ENCODE results near the gene LPAR1.
"Not testable (repeated sequence)": the region's sequence is repeated elsewhere in the genome, so short reads cannot be mapped to it uniquely, and the experiment has no call there.

LPAR1 gene, protein sequence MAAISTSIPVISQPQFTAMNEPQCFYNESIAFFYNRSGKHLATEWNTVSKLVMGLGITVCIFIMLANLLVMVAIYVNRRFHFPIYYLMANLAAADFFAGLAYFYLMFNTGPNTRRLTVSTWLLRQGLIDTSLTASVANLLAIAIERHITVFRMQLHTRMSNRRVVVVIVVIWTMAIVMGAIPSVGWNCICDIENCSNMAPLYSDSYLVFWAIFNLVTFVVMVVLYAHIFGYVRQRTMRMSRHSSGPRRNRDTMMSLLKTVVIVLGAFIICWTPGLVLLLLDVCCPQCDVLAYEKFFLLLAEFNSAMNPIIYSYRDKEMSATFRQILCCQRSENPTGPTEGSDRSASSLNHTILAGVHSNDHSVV

GRCh38 chr9:111038331-111039230 is at the start of gene LPAR1:
LPAR1 (minus strand) TSS chr9:111038470; CDS start chr9:110972117, 66,353 bp downstream.
- peak; percentile 54 for DNase-seq

- no peak for DNase-seq
Measured at GRCh38 chr9:111078391-111079038, 40.2 kb upstream of the LPAR1 start.

DNA sequence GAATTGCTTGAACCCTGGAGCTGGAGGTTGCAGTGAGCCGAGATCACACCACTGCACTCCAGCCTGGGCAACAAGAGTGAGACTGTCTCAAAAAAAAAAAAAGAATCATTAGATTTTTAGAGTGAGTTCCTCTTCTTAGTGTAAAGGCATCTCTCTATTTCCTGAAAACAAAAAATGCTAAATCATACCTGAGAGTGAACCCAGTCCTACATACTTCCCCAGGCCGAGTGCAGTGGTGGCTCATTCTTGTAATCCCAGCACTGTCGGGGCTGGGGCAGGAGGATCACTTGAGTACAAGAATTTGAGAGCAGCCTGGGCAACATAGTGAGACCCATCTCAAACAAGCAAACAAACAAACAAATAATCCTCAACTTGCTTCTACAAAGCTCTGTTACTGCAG is 38.2 kb upstream of the LPAR1 start:
- DNase-seq, result no peak

DNA sequence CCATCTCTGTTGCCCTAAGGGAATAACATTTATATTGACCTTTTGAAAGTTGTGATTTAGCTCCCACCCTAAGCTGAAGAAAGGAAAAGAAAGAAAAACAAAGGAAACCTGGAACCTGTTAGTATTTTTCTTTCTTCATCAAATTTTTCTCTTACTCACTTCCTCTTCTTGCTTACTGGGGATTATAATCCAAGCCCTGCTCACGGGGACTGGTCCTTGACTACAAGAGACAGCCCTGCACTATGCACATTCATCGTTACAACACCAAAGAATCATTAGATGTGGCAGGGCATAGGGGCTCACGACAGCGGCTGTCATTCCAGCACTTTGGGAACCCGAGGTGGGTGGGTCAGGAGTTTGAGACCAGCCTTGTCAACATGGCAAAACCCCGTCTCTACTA is 37.8 kb upstream of the LPAR1 start:
- DNase-seq, result no peak

DNA sequence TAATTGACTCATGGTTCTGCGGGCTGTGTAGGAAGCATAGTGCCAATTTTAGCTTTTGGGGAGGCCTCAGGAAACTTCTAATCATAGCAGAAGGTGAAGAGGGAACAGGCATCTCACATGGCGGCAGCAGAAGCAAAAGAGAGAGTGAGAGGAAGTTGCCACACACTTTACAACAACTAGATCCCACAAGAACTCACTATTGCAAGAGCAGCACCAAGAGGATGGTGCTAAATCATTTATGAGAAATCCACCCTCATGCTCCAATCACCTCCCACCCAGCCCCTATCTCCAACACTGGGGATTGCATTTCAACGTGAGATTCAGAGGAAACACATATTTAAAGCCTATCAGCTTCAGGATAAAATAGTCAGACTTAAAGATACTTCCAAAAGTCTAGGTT is 36.1 kb upstream of the LPAR1 start:
- DNase-seq, result no peak

DNA sequence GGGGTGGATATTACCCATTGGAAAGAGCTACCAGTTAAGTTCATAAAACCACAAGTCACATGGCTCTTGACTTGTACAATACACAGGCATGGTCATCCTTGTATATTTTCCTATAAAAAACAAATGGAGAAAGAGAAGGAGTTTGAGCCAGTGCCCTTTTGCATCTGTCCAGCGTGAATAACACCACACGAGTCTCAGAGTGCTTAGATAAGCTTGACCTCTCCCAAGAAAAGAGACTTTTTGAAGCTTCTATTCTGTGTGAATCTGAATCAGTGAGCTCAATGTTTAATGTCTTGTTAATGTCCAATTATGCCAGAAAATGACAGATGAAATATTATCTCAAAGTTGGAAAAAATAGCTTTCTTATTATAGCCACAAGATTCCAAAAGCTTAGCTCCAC is 30.9 kb upstream of the LPAR1 start:
- no peak for DNase-seq

GRCh38 chr9:111068771-111069170 is 30.5 kb upstream of the LPAR1 start:
- DNase-seq, result no peak

DNA sequence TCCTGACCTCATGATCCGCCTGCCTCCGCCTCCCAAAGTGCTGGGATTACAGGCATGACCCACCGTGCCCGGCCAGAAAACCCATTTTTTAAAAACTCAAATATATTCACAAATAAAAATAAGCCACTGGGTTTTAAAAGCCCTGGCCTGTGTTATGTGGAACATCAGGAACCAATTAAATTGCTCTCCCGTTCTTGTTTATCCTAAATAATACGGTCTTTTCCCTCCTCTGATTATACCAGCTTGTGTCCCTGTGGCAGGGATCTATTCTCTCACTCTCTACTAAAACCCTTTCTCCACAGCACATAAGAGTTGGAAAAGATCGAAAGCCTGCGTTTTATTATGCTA is 30.1 kb upstream of the LPAR1 start:
- DNase-seq, result no peak

GRCh38 chr9:111066468-111066867 is 28.2 kb upstream of the LPAR1 start:
- no peak for DNase-seq

- DNase-seq, result no peak
Measured at GRCh38 chr9:111065414-111065813, 27.1 kb upstream of the LPAR1 start.

DNA sequence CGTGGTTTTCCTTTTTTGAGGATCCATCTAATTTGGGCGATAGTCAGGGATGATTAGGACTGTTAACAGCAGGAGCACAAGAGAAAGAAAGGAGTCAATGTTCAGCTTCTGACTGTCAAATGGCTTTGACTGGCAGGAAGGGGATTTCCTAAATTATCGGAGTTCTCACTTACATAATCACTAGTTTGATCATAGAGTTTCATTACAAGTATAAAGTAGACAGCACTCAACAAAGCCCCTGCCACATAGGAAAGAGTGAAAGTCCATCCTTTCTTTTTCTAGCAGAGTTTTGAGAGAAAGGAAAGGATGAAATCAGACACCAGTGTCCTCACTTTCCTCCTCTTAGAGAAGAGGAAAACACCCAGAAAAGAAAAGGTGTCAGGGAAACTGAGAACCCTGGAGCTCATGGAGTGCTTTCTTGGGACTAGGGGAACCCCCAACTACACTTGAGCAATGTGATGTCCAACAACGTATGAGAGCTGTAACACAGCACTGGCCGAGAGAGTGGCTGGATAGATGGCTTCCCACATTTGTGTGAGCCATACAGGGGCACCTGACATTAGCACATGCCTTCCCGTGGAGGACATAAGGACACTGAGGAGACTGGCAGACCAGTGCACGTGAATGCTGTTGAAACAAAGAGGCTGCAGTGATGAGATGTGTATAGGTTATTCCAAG is 26.0 kb upstream of the LPAR1 start:
- no peak for DNase-seq

DNA sequence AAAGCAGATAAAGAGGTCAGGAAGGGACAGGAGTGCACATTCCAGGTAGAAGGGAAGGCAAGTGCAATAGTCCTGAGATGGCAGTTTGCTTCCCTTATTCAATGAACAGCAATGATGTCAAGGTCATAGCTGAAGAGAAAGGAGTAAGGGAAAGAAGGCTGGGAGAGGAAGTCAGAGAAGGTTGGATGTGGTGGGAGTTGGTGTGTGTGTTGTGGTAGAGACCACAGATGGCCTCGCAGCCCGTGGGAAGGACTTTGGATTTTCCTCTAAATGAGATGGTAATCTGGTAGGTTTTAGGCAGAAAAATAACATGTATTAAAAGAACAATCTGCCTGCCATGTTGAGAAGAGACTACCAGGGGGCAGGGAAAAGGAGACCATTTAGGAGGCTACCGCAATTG is 25.1 kb upstream of the LPAR1 start:
- no peak for DNase-seq

GRCh38 chr9:111058166-111058565 is 19.9 kb upstream of the LPAR1 start:
- no peak for DNase-seq

- no peak for DNase-seq
Measured at GRCh38 chr9:111056538-111056937, 18.3 kb upstream of the LPAR1 start.

DNA sequence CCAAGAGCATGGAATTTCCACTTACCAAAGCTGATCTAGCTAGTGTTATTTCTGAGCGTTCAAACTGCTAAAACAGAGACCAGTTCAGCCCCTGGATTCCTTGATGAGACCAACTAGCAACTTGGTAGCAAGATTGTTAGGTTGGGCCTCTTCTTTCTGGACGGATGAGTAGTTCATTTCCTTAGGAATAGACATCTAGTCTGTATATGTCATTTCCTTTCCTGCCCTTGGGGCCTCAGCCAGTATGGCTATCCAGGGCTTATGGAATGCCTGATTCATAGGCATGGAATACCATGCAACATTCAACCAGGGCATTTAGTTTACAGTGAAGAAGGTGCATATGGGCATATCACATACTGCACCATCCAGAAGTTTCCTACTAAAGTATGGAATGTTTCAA is 14.5 kb upstream of the LPAR1 start:
- DNase-seq, result no peak

DNA sequence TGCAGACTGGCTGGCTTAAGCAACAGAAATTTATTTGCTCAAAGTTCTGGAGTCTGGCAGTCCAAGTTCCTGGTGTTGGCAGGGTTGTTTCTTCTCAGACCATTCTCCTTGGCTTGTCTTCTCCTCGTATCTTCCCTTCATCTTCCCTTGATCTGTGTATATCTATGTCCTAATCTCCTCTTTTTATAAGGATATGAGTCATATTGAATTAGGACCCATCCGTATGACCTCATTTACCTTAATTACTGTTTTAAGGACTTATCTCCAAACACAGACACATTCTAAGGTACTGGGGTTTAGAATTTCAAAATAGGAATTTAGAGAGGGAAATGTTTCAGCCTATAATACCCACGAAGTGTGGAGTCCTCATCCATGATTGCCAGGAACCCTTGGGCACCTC is 13.1 kb upstream of the LPAR1 start:
- no peak for DNase-seq

DNA sequence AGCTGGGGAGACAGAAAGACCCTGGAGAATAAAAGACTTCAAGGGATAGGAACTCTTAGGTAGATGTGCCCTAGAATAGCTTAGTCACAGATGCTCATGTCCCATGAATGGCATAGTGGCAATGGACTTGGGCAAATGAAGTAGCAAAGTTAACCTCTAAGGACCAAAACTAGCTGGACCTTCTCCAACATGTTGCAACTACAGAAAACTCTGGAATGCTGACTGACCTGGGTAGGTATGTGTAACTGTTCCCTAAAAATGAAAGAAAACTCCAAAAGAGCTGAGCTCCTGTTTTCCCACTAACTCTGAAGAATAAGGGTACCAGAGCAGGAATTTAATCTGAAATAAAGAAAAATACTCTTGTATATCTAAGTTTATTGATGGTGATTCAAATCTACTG is 12.5 kb upstream of the LPAR1 start:
- no peak for DNase-seq

GRCh38 chr9:111047287-111047686 is 9.0 kb upstream of the LPAR1 start:
- DNase-seq, result not testable (repeated sequence)

DNA sequence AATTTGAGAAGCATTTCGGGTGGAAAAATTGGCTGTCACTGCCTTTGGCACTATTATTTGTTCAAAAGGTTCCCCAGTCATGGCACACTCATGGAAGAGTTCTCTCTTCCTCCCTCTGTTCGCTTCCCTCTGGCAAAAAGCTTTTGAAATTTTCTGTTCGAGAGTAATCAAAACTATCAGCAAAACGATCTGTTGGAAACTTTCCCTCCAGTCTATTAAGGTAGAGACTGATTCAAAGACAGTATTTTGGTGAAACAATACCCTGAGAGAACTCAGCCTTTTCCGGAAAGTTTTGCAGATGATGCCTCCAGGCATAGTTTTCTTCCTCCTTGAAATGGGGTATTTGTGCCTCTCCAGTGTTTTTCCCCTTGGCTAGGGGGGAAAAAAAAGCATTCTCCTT is 3.6 kb upstream of the LPAR1 start:
- no peak for DNase-seq

- DNase-seq, result no peak
Measured at GRCh38 chr9:111040494-111040893, 2.2 kb upstream of the LPAR1 start.

DNA sequence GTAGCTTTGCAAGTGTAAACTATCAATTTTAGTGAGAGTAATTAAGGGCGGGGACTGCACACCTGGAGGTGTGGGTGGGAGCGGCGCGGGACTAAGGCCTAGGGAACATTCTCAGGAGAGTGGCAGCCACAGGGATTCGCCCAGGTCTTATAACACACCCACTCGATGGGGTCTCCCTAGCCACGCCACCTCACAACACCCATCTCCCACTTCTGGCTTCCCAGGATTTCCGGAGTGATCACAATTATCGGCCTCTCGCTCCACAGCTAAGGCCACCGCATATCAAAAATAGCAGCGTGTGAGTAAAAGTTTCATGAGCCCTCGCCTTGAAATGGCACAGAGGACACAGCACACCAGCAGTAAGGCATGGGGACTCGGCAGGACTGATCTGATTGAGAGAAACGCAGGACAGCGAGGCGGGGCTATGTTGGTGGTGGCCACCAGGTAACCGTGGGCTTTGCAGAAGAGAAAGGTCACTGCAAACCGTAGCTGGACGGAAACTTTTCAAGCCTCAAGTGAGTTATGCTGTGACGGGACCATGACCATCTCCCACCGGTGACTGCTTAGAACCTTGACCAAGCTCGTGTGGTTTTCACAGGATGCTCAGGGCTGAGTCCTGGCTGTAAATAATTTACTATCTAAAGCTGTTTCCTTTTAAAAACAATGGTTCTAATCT is 1.1 kb upstream of the LPAR1 start:
- no peak for DNase-seq

DNA sequence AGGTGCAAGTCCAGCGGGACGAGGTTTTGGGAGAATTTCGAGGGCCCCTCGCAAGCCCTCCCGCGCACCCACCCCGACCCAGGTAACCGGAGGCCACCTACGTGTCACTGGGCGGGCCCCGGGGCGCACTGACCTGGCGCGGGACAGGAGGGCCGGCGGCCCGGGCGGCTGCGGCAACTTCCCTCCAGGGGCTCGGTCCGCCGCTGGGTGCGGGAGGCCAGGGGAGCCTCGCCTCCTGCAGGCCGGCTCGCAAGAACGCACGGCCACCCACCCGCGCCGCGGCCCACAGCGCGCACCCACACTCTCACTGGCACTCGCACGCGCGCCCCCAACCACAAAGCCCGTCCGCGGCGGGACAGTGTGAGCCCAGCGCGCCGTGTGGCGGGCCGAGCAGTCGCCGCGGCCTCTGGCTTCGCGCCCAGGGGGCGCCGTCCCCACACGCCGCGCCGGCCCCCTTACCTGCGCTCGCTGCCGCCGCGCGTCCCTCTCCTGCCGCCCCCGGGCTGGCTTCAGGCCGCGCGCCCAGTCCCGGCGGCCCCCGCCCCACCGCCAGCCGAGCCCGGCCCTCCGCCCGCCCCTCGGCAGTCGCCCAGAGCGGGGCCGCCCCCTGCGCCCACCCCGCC is 451 bp downstream of the LPAR1 start:
- DNase-seq, result peak; percentile 61
